GM12872 (cell line): ENCODE data around the gene KLHL7.

Experiments used
- TF ChIP-seq, protein P1 (sequence below): IDR thresholded peaks from 3 replicates; pipeline ENCODE4 v1.5.1; 2011; ENCODE audit warnings: low read depth, mild to moderate bottlenecking, low read length, moderate library complexity; ENCODE audit not compliant: insufficient read depth

Gene KLHL7

DNA sequence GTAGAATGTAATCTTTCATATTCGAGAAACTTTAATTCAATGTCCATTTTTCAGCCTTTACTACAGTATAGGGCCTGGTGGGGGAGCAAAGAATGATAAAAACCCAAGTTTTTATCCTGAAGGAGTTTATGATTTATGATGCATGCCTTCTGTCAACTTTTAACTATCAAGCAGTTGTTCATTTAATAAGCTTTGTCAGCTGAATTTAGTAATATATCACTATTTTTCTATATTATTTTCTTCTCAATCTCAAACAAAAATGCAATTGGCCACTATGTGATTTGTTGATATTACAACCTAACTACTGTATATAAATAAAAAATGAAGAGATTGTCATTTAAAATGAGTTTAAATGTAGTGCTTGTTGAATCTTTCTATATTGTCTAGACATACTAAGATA is 78.7 kb downstream of the KLHL7 start:
- TF ChIP-seq, protein P1, sequence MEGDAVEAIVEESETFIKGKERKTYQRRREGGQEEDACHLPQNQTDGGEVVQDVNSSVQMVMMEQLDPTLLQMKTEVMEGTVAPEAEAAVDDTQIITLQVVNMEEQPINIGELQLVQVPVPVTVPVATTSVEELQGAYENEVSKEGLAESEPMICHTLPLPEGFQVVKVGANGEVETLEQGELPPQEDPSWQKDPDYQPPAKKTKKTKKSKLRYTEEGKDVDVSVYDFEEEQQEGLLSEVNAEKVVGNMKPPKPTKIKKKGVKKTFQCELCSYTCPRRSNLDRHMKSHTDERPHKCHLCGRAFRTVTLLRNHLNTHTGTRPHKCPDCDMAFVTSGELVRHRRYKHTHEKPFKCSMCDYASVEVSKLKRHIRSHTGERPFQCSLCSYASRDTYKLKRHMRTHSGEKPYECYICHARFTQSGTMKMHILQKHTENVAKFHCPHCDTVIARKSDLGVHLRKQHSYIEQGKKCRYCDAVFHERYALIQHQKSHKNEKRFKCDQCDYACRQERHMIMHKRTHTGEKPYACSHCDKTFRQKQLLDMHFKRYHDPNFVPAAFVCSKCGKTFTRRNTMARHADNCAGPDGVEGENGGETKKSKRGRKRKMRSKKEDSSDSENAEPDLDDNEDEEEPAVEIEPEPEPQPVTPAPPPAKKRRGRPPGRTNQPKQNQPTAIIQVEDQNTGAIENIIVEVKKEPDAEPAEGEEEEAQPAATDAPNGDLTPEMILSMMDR: no peak

DNA sequence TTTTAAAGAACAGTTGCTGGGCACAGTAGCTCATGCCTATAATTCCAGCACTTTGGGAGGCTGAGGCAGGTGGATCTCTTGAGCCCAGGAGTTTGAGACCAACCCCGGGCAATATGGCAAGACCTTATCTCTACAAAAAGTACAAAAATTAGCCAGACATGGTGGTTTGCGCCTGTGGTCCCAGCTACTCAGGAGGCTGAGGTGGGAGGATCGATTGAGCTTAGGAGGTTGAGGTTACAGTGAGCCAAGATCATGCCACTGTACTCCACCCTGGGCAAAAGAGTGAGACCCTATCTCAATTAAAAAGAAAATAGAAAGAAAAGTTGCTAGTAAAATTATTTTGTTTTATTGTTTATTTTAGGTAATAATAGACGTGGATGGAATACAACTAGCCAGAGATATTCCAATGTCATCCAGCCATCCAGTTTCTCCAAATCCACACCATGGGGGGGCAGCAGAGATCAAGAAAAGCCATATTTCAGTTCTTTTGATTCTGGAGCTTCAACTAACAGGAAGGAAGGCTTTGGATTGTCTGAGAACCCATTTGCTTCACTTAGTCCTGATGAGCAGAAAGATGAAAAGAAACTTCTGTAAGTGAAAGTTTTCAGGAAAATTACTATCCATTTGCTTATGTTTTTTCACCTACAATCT is 79.2 kb downstream of the KLHL7 start:
- TF ChIP-seq, protein P1: peak; percentile 37; the same call in 2 of the 3 replicates

- TF ChIP-seq, protein P1: no peak
These were observed 80.4 kb downstream of the KLHL7 start for GRCh38 chr7:23185980-23186379.

DNA sequence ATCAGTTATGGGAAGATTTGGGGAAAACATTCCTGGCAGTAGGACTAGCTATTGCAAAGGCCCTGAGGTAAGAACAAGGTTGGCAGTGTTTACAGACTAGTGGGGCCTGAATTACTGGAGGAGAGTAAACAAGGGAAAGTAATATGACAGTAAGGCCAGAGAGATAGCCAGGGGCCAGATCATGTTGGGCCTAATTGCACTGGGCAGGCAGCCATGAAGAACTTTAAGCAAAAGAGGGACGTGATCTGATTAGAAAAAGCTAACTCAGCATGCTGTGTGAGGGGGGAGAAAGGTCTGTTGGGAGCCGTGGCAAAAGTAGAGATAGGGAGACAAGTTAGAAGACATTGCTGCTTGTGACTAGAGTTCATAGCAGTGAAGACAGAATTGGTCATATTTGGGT is 85.4 kb downstream of the KLHL7 start:
- TF ChIP-seq, protein P1: no peak

GRCh38 chr7:23196306-23196705 is 90.7 kb downstream of the KLHL7 start:
- TF ChIP-seq, protein P1: no peak

DNA sequence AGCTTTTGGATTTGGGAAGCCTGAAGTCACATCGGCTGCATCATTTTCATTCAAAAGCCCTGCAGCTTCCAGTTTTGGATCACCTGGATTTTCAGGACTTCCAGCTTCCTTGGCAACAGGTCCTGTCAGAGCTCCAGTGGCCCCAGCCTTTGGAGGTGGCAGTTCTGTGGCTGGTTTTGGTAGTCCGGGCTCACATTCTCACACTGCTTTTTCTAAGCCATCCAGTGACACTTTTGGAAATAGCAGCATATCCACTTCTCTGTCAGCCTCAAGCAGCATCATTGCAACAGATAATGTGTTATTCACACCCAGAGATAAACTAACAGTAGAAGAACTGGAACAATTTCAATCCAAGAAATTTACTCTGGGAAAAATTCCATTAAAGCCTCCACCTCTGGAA is 94.7 kb downstream of the KLHL7 start:
- TF ChIP-seq, protein P1: no peak

GRCh38 chr7:23204241-23204640 is 98.7 kb downstream of the KLHL7 start:
- TF ChIP-seq, protein P1: no peak
